GM21576 (cell line): Measurements from ENCODE around the gene DDX39B.
"Not testable (repeated sequence)": the region's sequence is repeated elsewhere in the genome, so short reads cannot be mapped to it uniquely, and the experiment has no call there.

Source experiments
- ATAC-seq: cut with Tn5 transposase; IDR thresholded peaks from one replicate; pipeline ENCODE4 v1.9.1; 2021; ENCODE audit warnings: mild to moderate bottlenecking, moderate library complexity; ENCODE audit not compliant: unreplicated experiment

DDX39B gene

GRCh38 chr6:31487674-31488073, 54.1 kb downstream of the DDX39B start:
- ATAC-seq: not testable (repeated sequence)

GRCh38 chr6:31486065-31486837, 55.6 kb downstream of the DDX39B start:
- ATAC-seq: not testable (repeated sequence)

GRCh38 chr6:31485055-31485454, 56.7 kb downstream of the DDX39B start:
- no peak for ATAC-seq

- ATAC-seq: no peak
Observed at GRCh38 chr6:31483392-31483791, 58.4 kb downstream of the DDX39B start.

- ATAC-seq: no peak
Observed at GRCh38 chr6:31480574-31480973, 61.2 kb downstream of the DDX39B start.
